Activated T-helper 9 cell treated with anti-CD3 and anti-CD28 coated beads, Interleukin-2, amount 50 U/mL, for 16 hours (primary cell): ENCODE measurements around the gene TBATA.

ENCODE experiments used
- DNase-seq: peaks from one replicate; pipeline ENCODE4 v3.0.0-alpha.2; 2020; ENCODE audit warnings: low read depth

The TBATA gene

DNA sequence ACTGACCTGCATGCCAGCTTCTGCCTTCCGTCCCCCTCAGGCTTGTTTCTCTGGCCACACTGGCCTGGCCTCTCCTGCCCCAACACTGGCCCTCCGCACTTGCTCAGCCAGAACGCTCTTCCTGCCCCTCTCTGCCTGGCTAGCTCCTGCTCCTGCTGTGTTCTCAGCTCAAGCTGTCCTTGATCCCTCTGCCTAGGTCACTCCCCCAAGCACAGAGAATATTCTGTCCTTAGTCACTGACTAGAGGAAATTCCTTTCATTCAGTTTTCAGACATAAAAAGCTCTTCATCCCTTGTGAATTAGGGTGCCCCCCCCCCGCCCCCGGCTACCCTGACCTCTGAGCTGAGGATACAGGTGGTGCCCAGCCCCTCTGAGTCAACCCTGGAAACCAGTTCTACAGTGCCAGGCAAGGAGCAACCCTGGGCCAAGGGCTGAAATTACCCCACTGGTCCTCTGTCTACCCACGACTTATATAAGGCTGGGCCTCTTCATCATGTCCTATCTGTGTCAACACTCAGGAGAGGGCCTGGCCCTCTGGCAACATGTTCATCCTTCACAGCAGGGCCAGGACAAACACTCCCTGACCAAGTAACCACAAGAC, 23.9 kb upstream of the TBATA start:
- DNase-seq = no peak

DNA sequence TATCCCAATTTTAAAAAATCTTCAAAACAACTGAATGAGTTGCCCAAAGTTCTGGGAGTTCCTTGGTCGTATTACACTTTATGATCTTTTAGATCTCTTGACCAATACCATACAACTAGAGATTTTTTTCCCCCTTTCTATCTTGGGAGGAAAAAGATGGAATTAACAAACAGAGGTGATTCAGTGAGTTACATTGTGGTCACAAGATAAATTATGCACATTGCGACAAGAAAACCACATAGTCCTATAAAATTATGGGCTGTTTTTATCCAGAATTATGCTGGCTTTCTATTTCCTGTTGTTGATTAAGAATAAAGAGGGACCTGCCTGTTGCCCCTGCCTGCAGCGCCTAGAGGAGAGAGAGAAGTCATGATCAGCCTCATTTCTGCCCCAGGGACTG, 22.4 kb upstream of the TBATA start:
- no peak for DNase-seq

GRCh38 chr10:70806841-70807240, 21.7 kb upstream of the TBATA start:
- no peak for DNase-seq

- no peak for DNase-seq
Measured at GRCh38 chr10:70805619-70806215, 20.5 kb upstream of the TBATA start.

GRCh38 chr10:70804421-70804808, 19.2 kb upstream of the TBATA start:
- no peak for DNase-seq

DNA sequence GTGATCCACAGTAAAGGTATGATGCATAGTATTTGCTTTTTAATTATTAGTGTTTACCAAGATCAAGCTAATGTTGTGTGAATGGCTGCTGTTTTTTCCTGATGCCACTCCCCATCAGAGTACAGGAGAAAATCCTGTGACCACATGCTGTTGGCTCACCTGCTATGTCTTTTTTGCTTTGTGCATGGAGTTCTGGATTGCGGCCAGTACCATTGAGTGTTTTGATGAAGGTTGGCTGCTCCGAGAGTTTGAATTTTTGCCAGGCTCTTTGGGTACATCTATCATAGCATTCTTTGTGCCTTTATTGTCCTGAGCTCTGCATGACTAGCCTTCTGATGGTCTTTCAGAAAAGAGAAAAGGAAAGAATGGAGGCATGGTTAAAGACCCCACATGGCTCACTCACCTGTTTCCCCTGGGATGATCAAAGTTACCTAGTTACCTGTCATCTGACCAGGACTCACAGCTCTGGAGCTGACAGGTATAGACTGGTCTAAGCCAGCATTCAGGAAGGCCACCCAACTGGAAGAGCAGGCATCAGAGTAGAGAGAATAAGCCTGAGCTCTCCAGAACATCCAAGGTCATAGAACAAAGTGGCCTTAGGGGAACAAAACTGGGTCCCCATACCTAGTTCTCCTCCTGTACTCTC, 18.7 kb upstream of the TBATA start:
- DNase-seq = no peak

GRCh38 chr10:70801854-70802253, 16.7 kb upstream of the TBATA start:
- DNase-seq = no peak

DNA sequence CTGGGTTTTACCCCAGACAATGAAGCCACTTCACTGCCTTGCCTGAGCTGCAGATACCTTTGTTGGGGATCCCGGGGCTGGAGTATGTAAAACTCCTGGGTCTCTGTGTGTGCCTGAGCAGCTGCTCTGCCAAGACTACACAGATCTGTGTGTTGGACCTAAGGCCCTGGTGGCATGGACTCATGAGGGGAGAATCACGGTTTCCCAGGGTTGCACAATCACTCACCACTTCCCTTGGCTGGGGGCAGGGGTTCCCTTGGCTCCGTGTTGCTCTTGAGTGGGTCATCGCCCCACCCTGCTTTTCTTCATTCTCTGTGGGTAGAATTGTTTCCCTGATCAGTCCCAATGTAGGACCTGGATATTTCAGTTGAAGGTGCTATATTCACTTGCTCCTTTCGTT, 13.9 kb upstream of the TBATA start:
- DNase-seq = no peak

- no peak for DNase-seq
Measured at GRCh38 chr10:70797840-70798239, 12.7 kb upstream of the TBATA start.

DNA sequence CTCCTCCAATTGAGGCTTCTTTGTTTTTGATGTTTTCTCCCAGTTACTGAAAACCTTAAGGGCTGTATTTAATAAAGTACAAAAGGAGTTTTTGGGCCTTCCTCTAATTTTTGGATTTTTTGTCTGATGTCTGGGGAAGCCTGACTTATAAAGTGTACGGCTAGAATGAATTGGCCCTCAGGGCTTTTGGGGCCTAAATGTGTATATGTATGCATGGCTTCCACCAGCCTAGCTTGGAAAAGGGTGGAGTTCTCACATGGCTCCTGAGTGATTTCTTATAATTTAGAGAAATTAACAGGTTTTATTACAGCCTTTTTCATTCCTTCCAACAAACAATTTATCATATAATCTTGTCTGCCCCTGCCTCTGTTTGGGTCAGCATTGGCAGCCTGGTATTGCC, 10.4 kb upstream of the TBATA start:
- no peak for DNase-seq

GRCh38 chr10:70791386-70792039, 6.3 kb upstream of the TBATA start:
- DNase-seq = no peak

DNA sequence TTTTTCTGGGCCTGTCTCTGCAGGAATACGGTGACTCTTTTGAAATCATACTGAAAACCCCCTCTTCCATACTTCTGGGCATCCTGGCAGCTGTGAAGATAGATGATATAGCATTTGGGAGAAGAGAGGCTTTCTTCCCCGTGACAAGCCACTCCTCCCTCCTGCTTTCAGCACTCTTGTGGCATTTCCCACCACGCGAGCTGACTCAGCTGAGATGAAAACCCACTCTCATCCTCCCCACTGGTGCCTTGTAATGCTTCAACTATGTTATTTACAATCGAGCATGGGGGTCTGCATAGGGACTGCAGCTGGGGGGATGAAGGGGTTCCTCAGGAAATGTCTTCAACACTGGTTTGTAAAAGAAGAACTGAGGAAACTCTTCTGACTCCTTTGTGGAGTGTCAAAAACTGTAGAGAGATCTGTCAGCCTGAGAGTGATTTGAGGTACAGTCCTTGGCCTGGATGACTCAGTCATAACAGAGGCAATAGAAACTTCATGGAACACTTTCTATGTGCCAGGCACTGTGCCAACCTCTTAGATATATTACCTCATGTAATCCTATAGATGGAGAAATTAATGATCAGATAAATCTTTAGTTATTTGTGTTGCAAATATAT, 1.7 kb upstream of the TBATA start:
- no peak for DNase-seq

- DNase-seq = no peak
Measured at GRCh38 chr10:70784471-70784870, 706 bp downstream of the TBATA start.

DNA sequence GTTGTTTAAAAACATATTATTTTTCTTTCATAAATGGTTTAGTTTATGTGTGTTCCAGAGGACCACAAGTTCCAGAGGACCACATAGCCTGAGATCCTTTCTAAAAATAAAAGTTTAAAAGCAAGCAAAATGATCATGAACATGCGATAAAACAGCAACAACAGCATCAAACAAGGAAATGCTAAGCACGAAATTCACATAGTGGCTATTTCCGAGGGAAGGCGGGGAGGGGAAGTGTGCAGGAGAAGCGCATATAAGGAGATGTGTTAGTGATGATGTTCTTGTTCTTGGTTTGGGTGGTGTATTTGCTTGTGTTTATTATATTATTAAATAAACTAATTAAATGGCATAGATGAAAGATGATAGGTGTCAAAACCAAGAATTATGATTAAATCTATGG, 1.2 kb downstream of the TBATA start:
- DNase-seq = no peak

DNA sequence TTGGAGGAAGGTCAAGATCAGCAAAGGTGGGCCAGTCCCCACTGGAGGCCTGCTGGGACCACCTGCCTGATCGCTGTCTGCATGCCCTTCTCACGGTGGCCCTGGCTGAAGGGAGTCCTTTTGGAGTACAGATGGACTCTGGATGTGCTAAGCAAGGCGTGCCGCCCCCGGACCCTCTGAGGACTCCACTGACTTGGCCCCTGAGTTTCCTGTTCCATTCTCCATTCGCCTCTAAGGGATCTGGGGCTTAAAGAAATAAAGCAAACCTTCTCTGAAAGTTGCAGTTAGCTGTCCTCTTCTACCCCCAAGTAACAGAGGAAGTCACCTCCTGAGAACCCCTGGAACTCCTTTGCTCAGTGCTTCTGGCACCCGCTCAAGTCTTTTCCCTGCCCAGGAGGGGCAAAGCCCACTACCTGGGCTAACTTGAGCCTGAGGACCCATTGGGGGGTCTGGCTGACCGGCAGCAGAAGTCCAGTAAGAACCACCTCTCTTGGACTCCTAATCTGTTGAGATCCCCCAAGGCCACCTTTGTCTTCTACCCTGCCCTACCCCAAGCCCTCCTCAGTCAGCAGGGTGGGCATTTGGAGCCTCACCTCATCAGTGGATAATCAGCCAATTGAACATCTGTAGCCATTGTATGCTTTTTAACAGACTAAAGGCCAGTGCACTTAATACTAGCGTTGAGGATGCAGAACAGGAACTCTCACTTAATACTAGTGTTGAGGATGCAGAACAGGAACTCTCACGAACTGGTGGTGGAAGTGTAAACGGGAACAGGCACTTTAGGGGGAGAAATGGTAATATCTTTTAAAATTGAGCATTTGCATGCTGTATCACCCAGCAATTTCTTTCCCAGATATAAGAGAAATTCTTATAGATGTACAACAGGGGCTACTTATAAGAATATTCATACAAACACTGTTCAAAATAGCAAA, 2.2 kb downstream of the TBATA start:
- no peak for DNase-seq

DNA sequence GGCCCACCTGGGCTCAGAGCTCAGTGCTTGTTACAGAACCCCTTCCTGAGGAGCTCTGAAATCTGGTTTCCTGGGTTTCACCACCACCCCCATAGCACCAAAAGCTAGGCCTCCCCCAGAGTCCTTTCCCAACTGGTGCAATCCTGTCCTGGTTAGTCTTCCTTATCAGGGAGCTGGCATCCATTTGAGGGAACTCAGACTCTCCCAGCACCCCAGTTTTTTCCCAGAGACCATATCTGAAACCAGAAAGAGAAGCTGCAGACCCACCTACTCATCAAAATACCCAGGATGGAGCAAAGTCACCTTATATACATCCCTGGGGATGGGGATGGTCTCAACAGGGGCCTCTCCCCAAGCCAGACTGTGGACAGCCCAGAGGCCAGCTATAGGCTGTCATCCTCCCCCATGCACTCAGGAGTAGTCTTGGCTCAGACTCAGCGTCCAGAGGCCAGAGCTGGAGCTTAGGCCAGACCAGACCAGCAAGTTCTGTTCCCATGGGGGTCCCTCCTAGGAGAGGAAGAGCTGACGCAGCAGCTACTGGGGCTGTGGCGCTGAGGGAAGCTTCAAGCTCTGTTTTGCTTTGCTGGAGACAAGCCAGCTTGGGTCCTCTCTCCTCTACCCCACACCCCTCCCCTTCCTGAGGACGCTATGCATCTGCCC, 3.0 kb downstream of the TBATA start:
- no peak for DNase-seq

GRCh38 chr10:70781461-70782051, 3.6 kb downstream of the TBATA start:
- DNase-seq = no peak

DNA sequence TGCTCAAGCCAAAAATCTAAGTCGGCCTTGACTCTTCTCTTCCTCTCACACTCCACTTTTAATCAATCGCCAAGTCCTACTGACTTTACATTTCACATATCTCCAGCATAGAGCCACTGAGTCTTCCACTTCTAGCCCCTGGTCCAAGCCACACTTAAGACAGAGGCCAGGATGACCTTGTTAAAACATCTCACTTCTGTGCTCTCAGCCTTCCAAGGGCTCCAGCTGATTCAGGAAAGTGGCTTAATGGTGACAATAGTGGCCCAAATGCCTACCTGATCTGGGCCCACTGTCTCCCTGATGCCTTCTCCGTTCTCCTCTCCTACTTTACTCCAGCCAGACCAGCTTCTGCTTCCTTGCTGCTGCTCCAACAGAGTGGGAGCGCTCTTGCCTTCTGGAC, 4.4 kb downstream of the TBATA start:
- no peak for DNase-seq

GRCh38 chr10:70780370-70780760, 4.8 kb downstream of the TBATA start:
- DNase-seq = no peak

DNA sequence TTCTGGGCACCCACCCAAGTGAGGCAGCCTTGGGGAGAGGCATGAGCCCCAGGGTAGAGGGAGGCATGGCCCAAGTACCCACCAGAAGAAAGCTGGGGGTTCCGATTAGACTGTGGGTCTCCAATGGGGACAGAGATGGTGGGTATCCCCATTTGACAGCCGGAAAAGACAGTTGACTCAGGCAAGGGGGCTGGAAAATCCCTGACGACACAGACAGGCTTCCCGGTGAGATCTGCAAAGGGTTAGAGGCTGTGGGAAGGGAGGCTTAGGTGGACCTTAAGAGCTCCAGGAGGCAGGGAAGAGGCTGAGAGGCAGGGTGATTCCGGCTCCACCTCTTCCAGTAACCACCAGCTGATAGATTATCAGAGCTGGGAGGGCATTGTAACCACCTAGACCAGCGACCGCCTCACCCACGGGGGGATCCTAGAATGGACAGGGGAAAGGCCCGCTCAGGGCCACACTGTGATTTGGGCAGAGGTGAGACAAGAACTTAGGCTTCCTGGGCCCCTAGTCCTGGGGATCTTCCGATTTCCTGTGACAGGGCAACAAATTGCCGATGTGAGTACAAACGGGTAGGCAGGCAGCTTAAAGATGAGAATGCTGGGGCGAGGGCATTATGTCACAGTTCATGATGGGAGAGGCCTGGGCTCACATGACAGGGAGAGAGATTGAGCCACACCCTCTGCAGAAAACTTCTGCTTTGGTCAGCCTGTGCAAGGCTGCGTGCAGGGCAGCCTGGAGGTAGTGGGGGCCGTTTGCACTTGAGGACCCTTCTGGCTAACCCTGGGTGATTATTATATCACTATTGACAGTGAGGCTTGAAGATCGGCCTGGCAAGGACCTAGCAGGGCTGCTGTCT, 5.4 kb downstream of the TBATA start:
- no peak for DNase-seq
